Duodenal mucosa (tissue), 2 donors: Measurements from ENCODE around the gene CBX2.

ENCODE experiments used
- H3K27ac ChIP-seq: one replicate; pipeline ENCODE4 v1.7.0; 2013; ENCODE audit warnings: low read depth, low read length
- H3K27me3 ChIP-seq, 2 donors: one replicate each; pipeline ENCODE4 v1.7.0; 2013; ENCODE audit warnings: low read length in 2 of 2, control low read depth in 1 of 2; ENCODE audit not compliant: insufficient read depth in 2 of 2, control insufficient read depth in 1 of 2
- H3K36me3 ChIP-seq, 2 donors: one replicate each; pipeline ENCODE4 v1.7.0; 2013; ENCODE audit warnings: low read length in 2 of 2, control low read depth in 1 of 2; ENCODE audit not compliant: insufficient read depth in 2 of 2, control insufficient read depth in 1 of 2
- H3K4me1 ChIP-seq, 2 donors: one replicate each; pipeline ENCODE4 v1.7.0; 2013; ENCODE audit warnings: low read length in 2 of 2, control low read depth in 1 of 2; ENCODE audit not compliant: insufficient read depth in 2 of 2, control insufficient read depth in 1 of 2
- H3K4me3 ChIP-seq, 2 donors: one replicate each; pipeline ENCODE4 v1.7.0; 2013; ENCODE audit warnings: low read length in 2 of 2, low read depth in 1 of 2
- H3K9ac ChIP-seq, 2 donors: one replicate each; pipeline ENCODE4 v1.7.0; 2013; ENCODE audit warnings: low read length in 2 of 2, low read depth in 1 of 2
- H3K9me3 ChIP-seq, 2 donors: one replicate each; pipeline ENCODE4 v1.7.0; 2013; ENCODE audit warnings: low read length in 2 of 2, control low read depth in 1 of 2; ENCODE audit not compliant: control insufficient read depth in 1 of 2

Gene CBX2

DNA sequence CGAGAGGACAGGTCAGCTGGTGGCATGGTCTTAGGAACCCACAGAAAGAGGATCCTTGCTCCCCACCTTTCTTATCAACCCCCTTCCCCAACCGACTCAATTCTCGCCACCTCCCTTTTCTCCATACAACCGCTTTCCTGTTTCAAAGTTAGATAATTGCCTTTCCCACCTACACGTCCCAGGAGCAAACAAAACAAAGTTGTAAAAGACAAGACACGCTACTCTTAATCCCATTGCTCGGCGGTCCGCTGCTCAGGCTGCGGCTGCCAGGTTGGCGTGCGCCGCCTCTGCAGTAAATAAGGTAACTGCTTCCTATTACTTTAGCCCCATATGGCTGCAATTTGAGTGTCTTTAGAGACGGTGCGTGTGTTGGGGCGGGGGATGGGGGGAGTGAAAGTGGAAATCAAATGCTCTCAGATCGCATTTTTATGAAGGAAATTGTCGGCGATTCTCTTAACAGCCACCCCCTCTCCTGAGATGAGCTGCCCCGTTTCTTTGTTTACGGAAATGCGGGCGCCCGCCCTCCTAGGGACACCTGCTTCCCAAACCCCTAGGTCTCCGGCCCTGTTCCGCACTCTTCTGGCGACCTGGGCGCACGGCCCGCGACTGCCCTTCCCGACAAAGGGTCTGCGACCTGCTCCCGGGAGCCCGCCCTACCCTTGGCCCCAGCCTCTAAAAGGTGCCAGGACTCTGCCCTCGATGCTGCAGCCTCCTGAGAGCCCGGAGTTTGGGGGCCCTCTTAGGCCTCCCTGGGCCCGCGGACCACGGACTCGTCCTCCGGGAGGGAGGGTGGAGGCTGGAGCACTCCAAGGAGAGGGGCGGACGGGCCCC is 22.6 kb downstream of the CBX2 start:
- Histone ChIP-seq H3K36me3 (no peaks in the 10 kb centered on the region), H3K4me3 (peak overlapping the region; percentile 15 to 58), H3K9ac (peak overlapping the region in 1 of 2 donors; percentile 32), H3K27me3 (peaks cover 76 to 77% of the 10 kb centered on the region in 2 donors), H3K9me3 (no peaks in the 10 kb centered on the region), H3K27ac (no peak overlapping the region), H3K4me1 (peaks cover 30 to 50% of the 10 kb centered on the region in 2 donors)

DNA sequence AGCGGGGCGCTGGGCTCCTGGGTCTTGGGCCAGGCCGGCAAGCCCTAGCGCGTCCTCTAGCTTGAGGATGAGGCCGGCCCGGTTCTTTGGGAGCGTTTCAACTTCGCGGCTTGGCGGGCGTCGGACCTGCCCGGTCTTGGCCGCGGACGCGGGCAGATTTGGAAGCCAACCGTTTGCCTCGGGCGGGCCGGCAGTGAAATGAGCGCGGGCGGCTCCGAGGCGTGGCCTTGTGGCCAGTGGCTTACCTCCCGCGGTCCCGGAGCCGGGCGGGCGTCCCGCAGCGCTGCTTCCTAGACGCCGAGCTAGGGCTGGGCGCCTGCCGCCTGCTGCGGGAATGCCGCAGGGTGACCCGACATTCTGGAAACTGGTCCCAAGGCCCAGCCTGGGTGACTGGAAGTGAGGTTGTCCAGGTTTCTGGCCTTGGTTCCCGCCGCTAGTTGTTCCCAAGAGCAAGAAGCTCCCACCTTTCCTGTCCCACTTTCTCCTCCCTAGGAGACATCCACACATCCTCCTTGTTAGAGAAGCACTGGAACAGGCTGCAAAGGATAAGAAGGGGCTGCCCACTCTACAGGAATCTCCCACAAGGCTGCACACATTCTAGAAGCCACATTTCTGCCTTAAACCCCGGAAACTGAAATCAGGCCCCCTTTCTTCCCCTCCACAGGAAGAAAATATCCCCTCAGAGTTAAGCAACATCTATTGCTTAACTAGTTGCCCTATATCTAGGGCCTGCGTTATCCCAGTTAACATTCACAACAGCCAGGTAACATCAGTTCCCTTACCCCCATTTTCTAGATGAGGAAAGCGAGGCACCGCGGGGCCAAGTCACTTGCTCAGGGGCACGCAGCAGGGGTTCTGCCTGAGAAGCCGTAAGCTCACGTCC is 23.4 kb downstream of the CBX2 start:
- no peak overlapping the region for H3K27ac ChIP-seq

DNA sequence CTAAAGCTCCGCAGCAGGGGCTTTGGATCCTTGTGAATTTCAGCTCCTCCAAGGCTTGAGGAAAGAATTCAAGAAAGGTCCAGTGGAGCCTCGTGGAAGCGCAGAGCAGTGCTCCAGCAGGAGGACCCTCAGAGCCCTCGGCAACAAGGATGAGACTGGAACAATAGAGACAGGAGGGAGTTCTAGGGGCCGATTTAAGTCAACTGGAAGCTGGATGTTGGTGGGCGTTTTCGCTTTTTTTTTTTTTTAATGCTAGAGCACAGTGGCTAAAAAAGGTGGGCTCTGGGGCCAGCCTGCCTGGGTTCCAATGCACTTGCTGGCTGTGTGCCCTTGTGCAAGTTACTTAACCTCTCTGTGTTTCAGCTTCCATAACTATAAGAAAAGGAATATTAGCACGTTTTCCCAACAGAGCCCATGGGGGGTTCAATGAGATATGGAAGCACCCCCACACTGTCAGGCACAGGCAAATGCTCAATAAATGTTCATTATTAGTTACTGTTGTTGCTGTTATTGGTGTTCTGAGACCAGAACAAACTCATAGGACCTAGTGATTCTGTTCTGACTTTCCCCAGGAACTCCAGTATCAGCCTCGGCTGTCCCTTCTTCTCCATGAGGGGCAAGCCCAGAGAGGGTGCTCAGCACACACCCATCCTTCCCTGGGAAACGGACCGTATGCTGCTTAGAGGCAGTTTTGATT is 24.2 kb downstream of the CBX2 start:
- Histone ChIP-seq H3K9me3 (no peaks in the 10 kb centered on the region), H3K4me1 (peaks cover 23 to 41% of the 10 kb centered on the region in 2 donors), H3K27me3 (peaks cover 93 to 94% of the 10 kb centered on the region in 2 donors), H3K36me3 (no peaks in the 10 kb centered on the region), H3K9ac (no peak overlapping the region), H3K4me3 (no peak overlapping the region), H3K27ac (no peak overlapping the region)

More for the DNA sequence above, 23.4 kb downstream of the CBX2 start:
- no peak overlapping the region for H3K9ac ChIP-seq
- peak overlapping the region; percentile 15 to 58 for H3K4me3 ChIP-seq
- H3K4me1 ChIP-seq, result peaks cover 23 to 42% of the 10 kb centered on the region in 2 donors
- H3K27me3 ChIP-seq, result peaks cover 85 to 86% of the 10 kb centered on the region in 2 donors
- no peaks in the 10 kb centered on the region for H3K9me3 ChIP-seq
- H3K36me3 ChIP-seq, result no peaks in the 10 kb centered on the region

DNA sequence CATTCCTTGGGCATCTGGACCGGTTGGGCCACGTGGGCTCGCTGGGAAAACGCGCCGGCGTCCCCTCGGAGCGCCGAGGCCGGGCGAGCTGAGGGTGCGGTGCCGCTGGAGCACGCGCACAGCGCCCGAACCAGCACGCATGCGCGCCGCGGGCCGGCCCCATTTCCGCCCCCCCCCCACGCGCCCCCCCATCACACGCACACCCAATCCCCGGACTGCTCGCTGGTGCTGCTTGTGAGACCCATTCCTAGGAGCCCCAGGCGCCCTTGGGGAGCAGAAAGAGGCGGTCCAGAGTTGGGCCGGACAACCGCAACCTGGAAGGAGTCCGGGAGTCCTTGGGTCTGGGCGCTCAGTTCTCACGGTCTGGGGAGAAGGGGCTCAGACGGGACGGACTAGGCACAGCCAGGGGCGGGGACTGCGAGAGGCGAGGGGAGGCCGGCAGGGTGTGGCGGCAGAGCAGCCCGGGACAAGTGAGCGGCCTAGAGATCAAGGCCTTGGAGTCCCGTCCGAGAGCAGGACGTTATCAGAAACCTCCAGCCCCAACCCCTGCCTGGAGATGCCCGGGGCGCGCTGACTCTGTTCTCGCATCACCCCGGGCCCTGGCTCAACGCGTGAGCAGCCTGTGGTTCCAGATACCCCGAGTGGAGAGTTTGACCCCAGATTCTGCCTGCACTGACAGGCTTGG is 24.9 kb downstream of the CBX2 start:
- H3K36me3 ChIP-seq, result no peaks in the 10 kb centered on the region
- no peaks in the 10 kb centered on the region for H3K9me3 ChIP-seq
- no peak overlapping the region for H3K9ac ChIP-seq
- H3K27me3 ChIP-seq, result peaks cover 99 to 100% of the 10 kb centered on the region in 2 donors
- H3K4me3 ChIP-seq, result no peak overlapping the region
- H3K4me1 ChIP-seq, result peaks cover 23 to 39% of the 10 kb centered on the region in 2 donors
- no peak overlapping the region for H3K27ac ChIP-seq

DNA sequence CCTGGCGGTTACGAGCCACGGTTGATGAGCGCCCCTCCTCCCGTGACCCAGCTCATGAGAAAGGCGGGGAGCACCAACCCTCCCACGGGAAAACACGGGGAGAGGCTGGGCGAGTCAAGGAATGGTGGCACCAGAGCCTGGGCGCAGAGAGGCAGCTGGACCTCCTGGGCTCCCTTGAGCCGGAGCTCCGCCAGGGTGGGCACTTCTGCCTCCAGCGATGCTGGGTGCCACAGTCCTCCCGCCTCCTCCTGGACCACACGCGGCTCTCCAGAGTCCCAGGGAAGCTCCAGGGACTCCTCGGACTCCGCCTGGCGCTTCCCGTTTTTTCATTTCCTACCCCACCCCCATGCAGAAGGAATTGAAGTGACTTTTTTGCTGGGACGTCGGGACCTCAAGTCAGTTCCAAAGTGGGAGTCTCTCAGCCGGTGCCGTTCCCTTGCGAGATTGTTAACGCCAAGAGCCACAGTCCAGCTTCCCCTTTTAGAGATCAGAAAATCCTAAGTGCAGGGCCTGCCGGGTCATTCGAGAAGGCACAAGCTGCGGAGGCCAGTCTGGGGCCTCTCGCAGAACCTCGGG is 25.6 kb downstream of the CBX2 start:
- Histone ChIP-seq H3K4me1 (peaks cover 19 to 33% of the 10 kb centered on the region in 2 donors), H3K27me3 (peaks cover 99 to 100% of the 10 kb centered on the region in 2 donors), H3K36me3 (no peaks in the 10 kb centered on the region), H3K4me3 (no peak overlapping the region), H3K9me3 (no peaks in the 10 kb centered on the region), H3K9ac (no peak overlapping the region), H3K27ac (no peak overlapping the region)

DNA sequence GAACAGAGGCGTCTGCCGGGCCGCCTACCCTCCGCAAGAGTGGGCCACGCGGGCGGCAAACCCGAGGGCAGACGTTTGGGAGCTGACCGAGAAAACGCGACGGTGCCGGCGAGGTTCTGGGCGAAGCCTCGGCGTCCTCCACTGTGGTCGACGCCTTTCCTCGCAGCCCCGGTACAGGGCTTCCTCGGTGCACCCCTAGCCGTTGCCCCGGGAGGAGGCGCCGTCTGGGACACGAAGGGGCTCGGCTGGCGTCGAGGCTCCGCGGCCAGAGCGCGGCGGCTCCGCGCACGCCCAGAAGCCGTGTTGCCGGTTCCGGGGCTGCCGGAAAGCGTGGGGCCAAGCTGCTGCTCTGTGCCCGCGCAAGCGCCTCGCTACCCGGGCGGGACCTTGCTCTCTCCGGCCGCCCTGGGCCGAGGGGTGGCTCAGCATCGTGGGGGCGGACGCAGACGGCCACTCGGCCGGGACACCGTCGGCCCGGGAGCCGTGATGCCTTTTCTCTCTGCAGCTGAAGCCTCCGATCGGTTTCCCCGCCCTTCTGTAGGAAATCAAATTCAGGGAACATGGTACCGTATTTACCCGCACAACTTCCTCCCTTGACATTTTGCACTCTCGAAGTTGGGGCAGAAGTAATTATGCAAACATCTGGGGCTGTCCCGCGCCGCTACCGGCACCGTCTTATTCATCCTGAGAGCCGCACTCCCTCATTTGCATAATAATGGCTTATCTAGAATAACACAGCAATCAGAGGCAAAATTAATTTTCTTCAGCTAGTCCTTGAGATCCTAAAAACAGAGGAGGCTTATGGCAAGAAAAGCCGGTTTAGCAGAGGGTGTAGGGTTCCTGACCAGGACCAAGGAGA is 26.3 kb downstream of the CBX2 start:
- Histone ChIP-seq H3K4me3 (peak overlapping the region in 1 of 2 donors; percentile 32), H3K9ac (no peak overlapping the region), H3K4me1 (peaks cover 20 to 35% of the 10 kb centered on the region in 2 donors), H3K9me3 (no peaks in the 10 kb centered on the region), H3K27me3 (peaks cover 99 to 100% of the 10 kb centered on the region in 2 donors), H3K27ac (no peak overlapping the region), H3K36me3 (no peaks in the 10 kb centered on the region)

DNA sequence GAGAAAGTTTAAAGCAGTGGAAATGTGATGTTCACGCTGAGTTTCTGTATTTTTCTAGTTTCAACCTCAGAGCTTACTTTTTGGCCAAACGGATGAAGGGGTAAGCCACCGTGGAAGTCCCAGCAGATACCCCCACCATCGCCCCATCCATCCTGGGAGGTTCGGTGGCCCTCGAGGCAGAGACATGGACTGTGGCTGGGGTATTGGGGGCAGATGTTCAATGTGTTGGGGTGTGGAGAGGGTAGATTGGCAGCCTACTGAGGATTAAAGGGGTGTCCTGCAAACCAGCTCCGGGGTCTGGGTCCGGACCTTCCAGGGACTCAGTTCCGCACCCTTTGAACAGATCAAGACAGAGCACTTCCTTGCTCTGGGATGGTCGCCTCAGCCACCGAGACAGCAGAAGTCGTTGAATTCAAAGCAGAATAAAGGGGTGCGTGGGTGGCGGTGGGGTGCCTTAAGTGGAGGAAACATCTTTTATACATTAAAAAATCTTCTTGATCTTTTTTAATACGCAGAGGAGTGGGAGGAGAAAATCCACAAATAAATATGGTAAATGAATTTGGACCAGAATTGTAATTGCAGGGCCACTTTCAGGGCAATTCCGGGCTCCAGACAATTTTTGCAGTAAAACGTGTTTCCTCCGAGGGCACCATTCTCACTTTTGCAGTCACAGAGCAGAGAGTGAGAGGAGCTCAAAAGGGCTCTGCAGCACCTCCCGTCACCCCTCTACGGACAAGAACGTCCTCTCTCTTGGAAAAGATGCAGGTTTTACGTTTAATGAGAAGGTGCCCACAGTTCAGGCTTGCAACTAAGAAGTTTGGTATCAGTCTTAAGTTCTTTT is 27.1 kb downstream of the CBX2 start:
- H3K27ac ChIP-seq, result no peak overlapping the region
- H3K9ac ChIP-seq, result no peak overlapping the region
- H3K9me3 ChIP-seq, result no peaks in the 10 kb centered on the region
- no peak overlapping the region for H3K4me3 ChIP-seq
- peaks cover 94 to 95% of the 10 kb centered on the region in 2 donors for H3K27me3 ChIP-seq
- H3K4me1 ChIP-seq, result peaks cover 21 to 32% of the 10 kb centered on the region in 2 donors
- no peaks in the 10 kb centered on the region for H3K36me3 ChIP-seq

DNA sequence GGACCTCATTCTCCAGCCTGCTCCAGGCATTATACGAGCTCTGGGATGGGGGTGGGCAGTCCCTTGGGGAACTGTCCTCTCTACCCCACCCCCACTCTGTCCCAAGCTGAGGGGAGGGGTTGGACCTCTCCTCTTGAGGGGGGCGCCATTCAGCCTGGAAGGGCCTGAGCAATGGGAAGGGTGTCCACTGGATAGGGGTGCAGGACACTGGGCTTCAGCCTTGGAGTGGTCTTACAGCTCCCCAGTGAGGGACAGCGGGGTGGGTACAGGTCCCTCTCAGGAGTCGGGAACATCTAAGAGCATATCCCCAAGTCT is 28.5 kb downstream of the CBX2 start:
- Histone ChIP-seq H3K9me3 (no peaks in the 10 kb centered on the region), H3K4me1 (peaks cover 20 to 28% of the 10 kb centered on the region in 2 donors), H3K4me3 (no peak overlapping the region), H3K27ac (no peak overlapping the region), H3K36me3 (no peaks in the 10 kb centered on the region), H3K27me3 (peaks cover 88 to 89% of the 10 kb centered on the region in 2 donors), H3K9ac (no peak overlapping the region)
